ENCODE measurements around the gene FILIP1L. TPM values are rescaled to one million over a fixed set of nuclear protein-coding genes. Genes with fewer than 3 reads are reported as not detected.

Gene FILIP1L
- total and polyA plus RNA-seq, 2 experiments from 2014 or later: 0.45 to 0.82 TPM

GRCh38 chr3:99863588-99863987 is 250.7 kb downstream of the FILIP1L start:
- no peaks in the 10 kb centered on the region for H3K9me3 ChIP-seq (ENCODE audit: low read depth)
- H3K4me3 ChIP-seq: no peak overlapping the region
- H3K36me3 ChIP-seq: no peaks in the 10 kb centered on the region
- H3K27me3 ChIP-seq: no peaks in the 10 kb centered on the region
- no peaks in the 10 kb centered on the region for H3K4me1 ChIP-seq (ENCODE audit: low read depth)
- TF ChIP-seq CTCF (IDR thresholded peaks at IDR 0.05; ENCODE audit: low read depth, low read length): no peak
- DNase-seq (ENCODE audit: low read depth in 1 of 2, low spot score in 1 of 2): no peak
- no peak overlapping the region for H3K27ac ChIP-seq

- Histone ChIP-seq H3K36me3 (no peaks in the 10 kb centered on the region), H3K4me1 (ENCODE audit: low read depth) (no peaks in the 10 kb centered on the region), H3K4me3 (no peak overlapping the region), H3K27me3 (no peaks in the 10 kb centered on the region), H3K27ac (no peak overlapping the region), H3K9me3 (ENCODE audit: low read depth) (no peaks in the 10 kb centered on the region)
- no peak for TF ChIP-seq CTCF (IDR thresholded peaks at IDR 0.05; ENCODE audit: low read depth, low read length)
- DNase-seq (ENCODE audit: low read depth in 1 of 2, low spot score in 1 of 2): no peak
Measured at GRCh38 chr3:99863002-99863401, 251.3 kb downstream of the FILIP1L start.

DNA sequence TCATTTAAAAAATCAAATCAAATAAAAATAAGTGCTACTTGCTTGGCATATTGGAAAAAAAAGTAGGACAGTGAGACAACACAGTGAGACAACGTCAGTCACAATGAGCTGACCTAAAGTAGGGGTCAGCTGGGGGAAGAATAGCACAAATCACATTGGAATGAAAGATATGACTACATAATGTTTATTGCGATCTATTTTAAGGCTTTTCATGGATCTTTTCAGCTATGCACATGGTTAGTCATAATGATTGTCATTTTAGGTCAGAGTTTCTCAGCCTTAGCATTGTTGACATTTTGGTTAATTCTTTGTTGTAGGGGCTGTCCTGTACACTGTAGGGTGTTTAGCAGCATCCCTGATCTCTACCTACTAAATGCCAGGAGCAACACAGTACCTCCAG is 252.1 kb downstream of the FILIP1L start:
- TF ChIP-seq CTCF (IDR thresholded peaks at IDR 0.05; ENCODE audit: low read depth, low read length): no peak
- no peak overlapping the region for H3K27ac ChIP-seq
- DNase-seq (ENCODE audit: low read depth in 1 of 2, low spot score in 1 of 2): no peak
- H3K9me3 ChIP-seq (ENCODE audit: low read depth): no peaks in the 10 kb centered on the region
- H3K36me3 ChIP-seq: no peaks in the 10 kb centered on the region
- H3K4me3 ChIP-seq: no peak overlapping the region
- no peaks in the 10 kb centered on the region for H3K4me1 ChIP-seq (ENCODE audit: low read depth)
- no peaks in the 10 kb centered on the region for H3K27me3 ChIP-seq

DNA sequence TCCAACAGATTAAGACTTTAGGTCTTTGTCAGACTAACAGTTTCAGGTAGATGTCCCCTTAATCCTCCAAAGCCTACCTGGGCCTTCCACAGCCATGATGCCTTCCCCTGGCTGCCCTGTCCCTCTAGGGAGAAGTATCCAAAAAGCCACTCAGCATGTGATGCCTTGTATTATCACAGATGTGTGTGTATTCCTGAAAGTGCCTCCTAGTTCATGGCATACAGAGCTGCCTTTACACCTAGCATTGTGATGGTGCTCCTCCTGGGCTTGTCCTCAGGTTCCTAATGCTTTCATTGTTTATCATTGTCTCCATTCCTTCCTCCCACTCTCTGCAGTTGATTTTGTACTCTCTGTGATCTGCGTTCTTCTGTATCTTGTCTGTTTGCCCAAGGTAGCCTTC is 253.1 kb downstream of the FILIP1L start:
- DNase-seq (ENCODE audit: low read depth in 1 of 2, low spot score in 1 of 2): no peak
- TF ChIP-seq CTCF (IDR thresholded peaks at IDR 0.05; ENCODE audit: low read depth, low read length): no peak
- H3K27ac ChIP-seq: no peak overlapping the region
- no peaks in the 10 kb centered on the region for H3K9me3 ChIP-seq (ENCODE audit: low read depth)
- H3K4me3 ChIP-seq: no peak overlapping the region
- no peaks in the 10 kb centered on the region for H3K4me1 ChIP-seq (ENCODE audit: low read depth)
- no peaks in the 10 kb centered on the region for H3K27me3 ChIP-seq
- H3K36me3 ChIP-seq: no peaks in the 10 kb centered on the region

- no peak for TF ChIP-seq CTCF (IDR thresholded peaks at IDR 0.05; ENCODE audit: low read depth, low read length)
- Histone ChIP-seq H3K36me3 (no peaks in the 10 kb centered on the region), H3K4me3 (no peak overlapping the region), H3K27me3 (no peaks in the 10 kb centered on the region), H3K4me1 (ENCODE audit: low read depth) (no peaks in the 10 kb centered on the region), H3K27ac (no peak overlapping the region), H3K9me3 (ENCODE audit: low read depth) (no peaks in the 10 kb centered on the region)
- DNase-seq (ENCODE audit: low read depth in 1 of 2, low spot score in 1 of 2): peak in 1 of 2 donors; percentile 91
Measured at GRCh38 chr3:99859825-99860224, 254.5 kb downstream of the FILIP1L start.

GRCh38 chr3:99858469-99858868 is 255.8 kb downstream of the FILIP1L start:
- H3K4me3 ChIP-seq: no peak overlapping the region
- no peak for TF ChIP-seq CTCF (IDR thresholded peaks at IDR 0.05; ENCODE audit: low read depth, low read length)
- H3K27ac ChIP-seq: no peak overlapping the region
- no peaks in the 10 kb centered on the region for H3K27me3 ChIP-seq
- H3K4me1 ChIP-seq (ENCODE audit: low read depth): no peaks in the 10 kb centered on the region
- no peaks in the 10 kb centered on the region for H3K9me3 ChIP-seq (ENCODE audit: low read depth)
- no peaks in the 10 kb centered on the region for H3K36me3 ChIP-seq
- no peak for DNase-seq (ENCODE audit: low read depth in 1 of 2, low spot score in 1 of 2)
